Measurements from ENCODE around the gene FPR3.

GRCh38 chr19:51779703-51780102, 15.3 kb upstream of the FPR3 start:
- TF ChIP-seq SUZ12 (IDR thresholded peaks at IDR 0.05; ENCODE audit: extremely low read depth, insufficient read depth, insufficient read length) (no peak), ZNF274 (IDR thresholded peaks at IDR 0.05; ENCODE audit: low read depth, low read length) (no peak), YY1 (IDR thresholded peaks at IDR 0.05; ENCODE audit: insufficient read depth, insufficient read length) (no peak)
